ENCODE results near the gene ERBIN. TPM values are rescaled to one million over a fixed set of nuclear protein-coding genes. Genes with fewer than 3 reads are reported as not detected.
"Not testable (repeated sequence)": the region's sequence is repeated elsewhere in the genome, so short reads cannot be mapped to it uniquely, and the experiment has no call there.

Gene ERBIN
- total and polyA plus RNA-seq, 7 experiments from 2014 or later, result 45.1 to 125 (median 107) TPM

GRCh38 chr5:65913519-65913918 is 12.9 kb upstream of the ERBIN start:
- Mint-ChIP-seq H3K9me3 (peaks cover 0 to 1% (median 0%) of the 10 kb centered on the region in 11 donors), H3K27ac (no peak overlapping the region), H3K27me3 (peaks cover 0 to 2% (median 0%) of the 10 kb centered on the region in 5 donors), H3K4me1 (peaks cover 0 to 15% (median 8%) of the 10 kb centered on the region in 7 donors), H3K4me3 (no peak overlapping the region), H3K36me3 (no peaks in the 10 kb centered on the region)
- no peaks in the 10 kb centered on the region for H3K27me3 ChIP-seq (ENCODE audit: control insufficient read depth in 2 of 2, insufficient read depth in 2 of 2, low read length in 2 of 2)
- intact Hi-C loops (cut with micrococcal nuclease), result loop anchor here in 1 of 2 donors (5.0 kb wide), 1 partner anchor 36 kb away; no protein-coding TSS in a partner anchor
- ATAC-seq (no peak), DNase-seq (no peak)
- no peak overlapping the region for H3K4me3 ChIP-seq (ENCODE audit: low read length)
- H3K27ac ChIP-seq (ENCODE audit: low read depth, low read length), result no peak overlapping the region
- H3K4me1 ChIP-seq (ENCODE audit: control insufficient read depth in 2 of 2, insufficient read depth in 2 of 2, low read length in 2 of 2), result no peaks in the 10 kb centered on the region
- H3K36me3 ChIP-seq (ENCODE audit: control insufficient read depth in 2 of 3, insufficient read depth in 3 of 3, low read length in 3 of 3), result no peaks in the 10 kb centered on the region
- ChIA-PET POLR2A (interaction anchor here (1.0 to 1.4 kb wide), 2 partner anchors 11 to 192 kb away, joined by 3 to 9 read pairs; no protein-coding TSS in a partner anchor), CTCF (no interaction called here)
- H3K9me3 ChIP-seq (ENCODE audit: control insufficient read depth in 2 of 3, low read length in 3 of 3), result no peaks in the 10 kb centered on the region

- H3K36me3 ChIP-seq (ENCODE audit: control insufficient read depth in 2 of 3, insufficient read depth in 3 of 3, low read length in 3 of 3), result no peaks in the 10 kb centered on the region
- H3K27ac Mint-ChIP-seq, result peak overlapping the region in 5 of 9 donors; percentile 21 to 78 (median 38)
- H3K4me1 Mint-ChIP-seq, result peaks cover 0 to 15% (median 8%) of the 10 kb centered on the region in 7 donors
- POLR2A ChIA-PET, result interaction anchor here (1.0 to 1.4 kb wide), 2 partner anchors 9 to 193 kb away, joined by 3 to 9 read pairs; no protein-coding TSS in a partner anchor
- no peaks in the 10 kb centered on the region for H3K36me3 Mint-ChIP-seq
- CTCF ChIA-PET, result no interaction called here
- H3K27me3 ChIP-seq (ENCODE audit: control insufficient read depth in 2 of 2, insufficient read depth in 2 of 2, low read length in 2 of 2), result no peaks in the 10 kb centered on the region
- ATAC-seq (no peak), DNase-seq (no peak)
- no peaks in the 10 kb centered on the region for H3K4me1 ChIP-seq (ENCODE audit: control insufficient read depth in 2 of 2, insufficient read depth in 2 of 2, low read length in 2 of 2)
- no peak overlapping the region for H3K4me3 Mint-ChIP-seq
- H3K9me3 ChIP-seq (ENCODE audit: control insufficient read depth in 2 of 3, low read length in 3 of 3), result no peaks in the 10 kb centered on the region
- H3K27ac ChIP-seq (ENCODE audit: low read depth, low read length), result no peak overlapping the region
- intact Hi-C loops (cut with micrococcal nuclease), result loop anchor here in 1 of 2 donors (5.0 kb wide), 1 partner anchor 37 kb away; no protein-coding TSS in a partner anchor
- peaks cover 0 to 2% (median 0%) of the 10 kb centered on the region in 5 donors for H3K27me3 Mint-ChIP-seq
- no peak overlapping the region for H3K4me3 ChIP-seq (ENCODE audit: low read length)
- H3K9me3 Mint-ChIP-seq, result peaks cover 0 to 1% (median 0%) of the 10 kb centered on the region in 11 donors
These were observed 11.7 kb upstream of the ERBIN start for GRCh38 chr5:65914641-65915196.

GRCh38 chr5:65915661-65916060 is 10.7 kb upstream of the ERBIN start:
- H3K27me3 ChIP-seq (ENCODE audit: control insufficient read depth in 2 of 2, insufficient read depth in 2 of 2, low read length in 2 of 2); DNase-seq; H3K27me3 Mint-ChIP-seq; H3K4me1 ChIP-seq (ENCODE audit: control insufficient read depth in 2 of 2, insufficient read depth in 2 of 2, low read length in 2 of 2); ATAC-seq; CTCF ChIA-PET; H3K36me3 ChIP-seq (ENCODE audit: control insufficient read depth in 2 of 3, insufficient read depth in 3 of 3, low read length in 3 of 3); H3K4me3 ChIP-seq (ENCODE audit: low read length); POLR2A ChIA-PET; intact Hi-C loops (cut with micrococcal nuclease); H3K27ac Mint-ChIP-seq; H3K27ac ChIP-seq (ENCODE audit: low read depth, low read length); H3K36me3 Mint-ChIP-seq; H3K9me3 ChIP-seq (ENCODE audit: control insufficient read depth in 2 of 3, low read length in 3 of 3); H3K9me3 Mint-ChIP-seq; H3K4me3 Mint-ChIP-seq: not testable (repeated sequence)
- peaks cover 0 to 15% (median 8%) of the 10 kb centered on the region in 7 donors for H3K4me1 Mint-ChIP-seq

GRCh38 chr5:65916066-65916465 is 10.3 kb upstream of the ERBIN start:
- Mint-ChIP-seq H3K27me3 (peaks cover 0 to 2% (median 0%) of the 10 kb centered on the region in 5 donors), H3K4me1 (peaks cover 0 to 15% (median 8%) of the 10 kb centered on the region in 7 donors), H3K4me3 (no peak overlapping the region), H3K36me3 (no peaks in the 10 kb centered on the region), H3K27ac (no peak overlapping the region), H3K9me3 (peaks cover 0 to 1% (median 0%) of the 10 kb centered on the region in 11 donors)
- Histone ChIP-seq H3K9me3 (ENCODE audit: control insufficient read depth in 2 of 3, low read length in 3 of 3) (no peaks in the 10 kb centered on the region), H3K27me3 (ENCODE audit: control insufficient read depth in 2 of 2, insufficient read depth in 2 of 2, low read length in 2 of 2) (no peaks in the 10 kb centered on the region), H3K4me3 (ENCODE audit: low read length) (no peak overlapping the region), H3K4me1 (ENCODE audit: control insufficient read depth in 2 of 2, insufficient read depth in 2 of 2, low read length in 2 of 2) (no peaks in the 10 kb centered on the region), H3K27ac (ENCODE audit: low read depth, low read length) (no peak overlapping the region), H3K36me3 (ENCODE audit: control insufficient read depth in 2 of 3, insufficient read depth in 3 of 3, low read length in 3 of 3) (no peaks in the 10 kb centered on the region)
- POLR2A ChIA-PET, result no interaction called here
- no peak for ATAC-seq
- CTCF ChIA-PET, result no interaction called here
- intact Hi-C loops (cut with micrococcal nuclease), result no loop called here
- no peak for DNase-seq

GRCh38 chr5:65916636-65917035 is 9.7 kb upstream of the ERBIN start:
- no peak for DNase-seq
- H3K27me3 Mint-ChIP-seq, result peaks cover 0 to 4% (median 0%) of the 10 kb centered on the region in 5 donors
- no peaks in the 10 kb centered on the region for H3K36me3 Mint-ChIP-seq
- peaks cover 0 to 1% (median 0%) of the 10 kb centered on the region in 11 donors for H3K9me3 Mint-ChIP-seq
- H3K4me1 ChIP-seq (ENCODE audit: control insufficient read depth in 2 of 2, insufficient read depth in 2 of 2, low read length in 2 of 2), result no peaks in the 10 kb centered on the region
- CTCF ChIA-PET, result no interaction called here
- POLR2A ChIA-PET, result no interaction called here
- H3K4me1 Mint-ChIP-seq, result peaks cover 0 to 15% (median 8%) of the 10 kb centered on the region in 7 donors
- no peak overlapping the region for H3K4me3 ChIP-seq (ENCODE audit: low read length)
- no peak overlapping the region for H3K27ac ChIP-seq (ENCODE audit: low read depth, low read length)
- intact Hi-C loops (cut with micrococcal nuclease), result no loop called here
- no peak overlapping the region for H3K4me3 Mint-ChIP-seq
- no peaks in the 10 kb centered on the region for H3K27me3 ChIP-seq (ENCODE audit: control insufficient read depth in 2 of 2, insufficient read depth in 2 of 2, low read length in 2 of 2)
- H3K36me3 ChIP-seq (ENCODE audit: control insufficient read depth in 2 of 3, insufficient read depth in 3 of 3, low read length in 3 of 3), result no peaks in the 10 kb centered on the region
- ATAC-seq, result no peak
- H3K9me3 ChIP-seq (ENCODE audit: control insufficient read depth in 2 of 3, low read length in 3 of 3), result no peaks in the 10 kb centered on the region
- no peak overlapping the region for H3K27ac Mint-ChIP-seq

GRCh38 chr5:65919773-65920172 is 6.6 kb upstream of the ERBIN start:
- Histone ChIP-seq H3K36me3 (ENCODE audit: control insufficient read depth in 2 of 3, insufficient read depth in 3 of 3, low read length in 3 of 3) (no peaks in the 10 kb centered on the region), H3K4me3 (ENCODE audit: low read length) (no peak overlapping the region), H3K4me1 (ENCODE audit: control insufficient read depth in 2 of 2, insufficient read depth in 2 of 2, low read length in 2 of 2) (peaks cover 7 to 8% of the 10 kb centered on the region in 2 donors), H3K9me3 (ENCODE audit: control insufficient read depth in 2 of 3, low read length in 3 of 3) (no peaks in the 10 kb centered on the region), H3K27ac (ENCODE audit: low read depth, low read length) (no peak overlapping the region), H3K27me3 (ENCODE audit: control insufficient read depth in 2 of 2, insufficient read depth in 2 of 2, low read length in 2 of 2) (no peaks in the 10 kb centered on the region)
- H3K27ac Mint-ChIP-seq, result peak overlapping the region in 1 of 9 donors; percentile 50
- no peak overlapping the region for H3K4me3 Mint-ChIP-seq
- DNase-seq (no peak), ATAC-seq (no peak)
- H3K4me1 Mint-ChIP-seq, result peaks cover 11 to 26% (median 21%) of the 10 kb centered on the region in 7 donors
- ChIA-PET POLR2A (interaction anchor here (0.6 to 1.0 kb wide), 2 partner anchors 8 to 224 kb away, joined by 3 read pairs; partner anchors contain the start of gene SREK1), CTCF (no interaction called here)
- intact Hi-C loops (cut with micrococcal nuclease), result loop anchor here (10.0 kb wide), 4 partner anchors 65 to 1085 kb away; no protein-coding TSS in a partner anchor
- H3K27me3 Mint-ChIP-seq, result peaks cover 0 to 30% (median 0%) of the 10 kb centered on the region in 5 donors
- peaks cover 0 to 1% (median 0%) of the 10 kb centered on the region in 11 donors for H3K9me3 Mint-ChIP-seq
- H3K36me3 Mint-ChIP-seq, result no peaks in the 10 kb centered on the region

Measured in naive thymus-derived CD4-positive, alpha-beta T cell (primary cell).